Keratinocyte (primary cell): Measurements from ENCODE around the gene PLS1.

Experiments
- CTCF ChIP-seq, 3 experiments: IDR thresholded peaks in 1 of 3; conservative IDR thresholded peaks in 1 of 3; optimal IDR thresholded peaks in 1 of 3; 2 replicates in 2 of 3; 3 replicates in 1 of 3; pipeline versions ENCODE3 to v1.5.1; 2011; ENCODE audit warnings: low read length in 3 of 3, mild to moderate bottlenecking in 3 of 3, moderate library complexity in 2 of 3, control low read depth in 1 of 3, inconsistent platforms in 1 of 3; ENCODE audit not compliant: insufficient read depth in 2 of 3; ENCODE audit errors: extremely low read depth in 1 of 3
- EZH2 ChIP-seq: IDR thresholded peaks from one replicate; pipeline ENCODE4 v1.6.1; 2012; ENCODE audit warnings: inconsistent platforms, mild to moderate bottlenecking, low read length, moderate library complexity

GRCh38 chr3:142645236-142645793, 49.1 kb downstream of the PLS1 start:
- TF ChIP-seq CTCF (optimal IDR thresholded peaks at IDR 0.05 in 1 of 3, IDR thresholded peaks at IDR 0.05 in 1 of 3, conservative IDR thresholded peaks at IDR 0.05 in 1 of 3; ENCODE audit: extremely low read depth in 1 of 3, insufficient read depth in 2 of 3, low read length in 3 of 3) (no peak), EZH2 (no peak)
